Suprapubic skin (tissue), 4 donors: Measurements from ENCODE around the gene C12orf54. TPM values are rescaled to one million over a fixed set of nuclear protein-coding genes. Genes with fewer than 3 reads are reported as not detected.
"Not testable (repeated sequence)": the region's sequence is repeated elsewhere in the genome, so short reads cannot be mapped to it uniquely, and the experiment has no call there.

Experiments
- DNase-seq, 2 donors: peaks; one replicate each; pipeline ENCODE4 v3.0.0-alpha.2; 2019; ENCODE audit warnings: low spot score in 2 of 2
- H3K27ac ChIP-seq: fragments of 200-600 bp; sonication (generic); one replicate; pipeline ENCODE4 v1.5.1; 2019
- H3K27me3 ChIP-seq: fragments of 200-600 bp; sonication (generic); one replicate; pipeline ENCODE4 v1.5.1; 2019
- H3K36me3 ChIP-seq: fragments of 200-600 bp; sonication (generic); one replicate; pipeline ENCODE4 v1.5.1; 2019
- H3K4me1 ChIP-seq: fragments of 200-600 bp; sonication (generic); one replicate; pipeline ENCODE4 v1.5.1; 2019
- H3K4me3 ChIP-seq: fragments of 200-600 bp; sonication (generic); one replicate; pipeline ENCODE4 v1.5.1; 2019; ENCODE audit warnings: mild to moderate bottlenecking
- H3K9me3 ChIP-seq: fragments of 200-600 bp; sonication (generic); one replicate; pipeline ENCODE4 v1.5.1; 2019
- CTCF ChIP-seq, 2 donors: fragments of 200-600 bp in 1 of 2; fragments of 450-650 bp in 1 of 2; sonication (generic) in 1 of 2; IDR thresholded peaks; one replicate each; pipeline ENCODE4 v1.5.1; 2016 to 2019; ENCODE audit warnings: antibody characterized with exemption in 2 of 2, mild to moderate bottlenecking in 1 of 2, moderate library complexity in 1 of 2
- EP300 ChIP-seq: sonication (generic); formaldehyde crosslinking; IDR thresholded peaks from one replicate; pipeline ENCODE4 v1.6.1; 2017; ENCODE audit warnings: antibody characterized with exemption
- POLR2A ChIP-seq, 2 donors: fragments of 450-650 bp; IDR thresholded peaks; one replicate each; pipeline ENCODE4 v1.6.1; 2017; ENCODE audit warnings: antibody characterized with exemption in 2 of 2, mild to moderate bottlenecking in 2 of 2, moderate library complexity in 2 of 2
- POLR2AphosphoS5 ChIP-seq, 3 donors: sonication (generic); formaldehyde crosslinking; IDR thresholded peaks; one replicate each; pipeline ENCODE4 v1.6.1; 2017; ENCODE audit warnings: antibody characterized with exemption in 3 of 3
- WGBS: methylation state at CpG from one replicate; pipeline ENCODE4 v1.1.5; 2018; 5-methylcytosine and 5-hydroxymethylcytosine counted together
- total RNA-seq, 4 donors: library from RNA; depleted of rRNA; stranded (reverse); fragments of >200 nt; gene quantifications; one replicate each; pipeline ENCODE4 v1.1.0, GENCODE V29; 2016

The C12orf54 gene
- total RNA-seq, 4 donors from 2014 or later: not detected

- Histone ChIP-seq H3K9me3 (no peaks in the 10 kb centered on the region), H3K27ac (no peak overlapping the region), H3K4me1 (no peaks in the 10 kb centered on the region), H3K27me3 (no peaks in the 10 kb centered on the region), H3K4me3 (no peak overlapping the region), H3K36me3 (no peaks in the 10 kb centered on the region)
- DNase-seq: no peak
- WGBS: 81% methylated on average over 2 of the region's 2 CpGs
- TF ChIP-seq EP300 (no peak), POLR2AphosphoS5 (IDR thresholded peaks at IDR 0.05) (no peak), POLR2A (IDR thresholded peaks at IDR 0.05) (no peak), CTCF (IDR thresholded peaks at IDR 0.05) (no peak)
Observed at GRCh38 chr12:48486261-48486660, 4.0 kb downstream of the C12orf54 start.

- Histone ChIP-seq H3K27ac (no peak overlapping the region), H3K4me1 (no peaks in the 10 kb centered on the region)
- WGBS: 19% methylated on average over 5 of the region's 5 CpGs
Observed at GRCh38 chr12:48486679-48487078, 4.4 kb downstream of the C12orf54 start.

GRCh38 chr12:48489012-48489411 is 6.7 kb downstream of the C12orf54 start:
- Histone ChIP-seq H3K27me3 (no peaks in the 10 kb centered on the region), H3K9me3 (no peaks in the 10 kb centered on the region), H3K4me1 (no peaks in the 10 kb centered on the region), H3K27ac (no peak overlapping the region), H3K36me3 (no peaks in the 10 kb centered on the region), H3K4me3 (no peak overlapping the region)
- no peak for TF ChIP-seq POLR2AphosphoS5 (IDR thresholded peaks at IDR 0.05)
- 52% methylated on average over 2 of the region's 2 CpGs for WGBS
- no peak for DNase-seq

More at GRCh38 chr12:48486679-48487078, 4.4 kb downstream of the C12orf54 start:
- Histone ChIP-seq H3K9me3 (no peaks in the 10 kb centered on the region), H3K36me3 (no peaks in the 10 kb centered on the region), H3K27me3 (no peaks in the 10 kb centered on the region), H3K4me3 (no peak overlapping the region)
- no peak for TF ChIP-seq POLR2AphosphoS5 (IDR thresholded peaks at IDR 0.05)
- TF ChIP-seq CTCF (IDR thresholded peaks at IDR 0.05): no peak
- no peak for TF ChIP-seq POLR2A (IDR thresholded peaks at IDR 0.05)
- TF ChIP-seq EP300: no peak
- no peak for DNase-seq

- not testable (repeated sequence) for H3K36me3 ChIP-seq, H3K27ac ChIP-seq, H3K4me3 ChIP-seq, H3K4me1 ChIP-seq, DNase-seq, H3K9me3 ChIP-seq, H3K27me3 ChIP-seq
- WGBS: 47% methylated on average over 7 of the region's 7 CpGs
Observed at GRCh38 chr12:48489456-48489855, 7.2 kb downstream of the C12orf54 start.

GRCh38 chr12:48500281-48500680 is 18.0 kb downstream of the C12orf54 start:
- not testable (repeated sequence) for DNase-seq, H3K9me3 ChIP-seq, H3K27me3 ChIP-seq, H3K4me1 ChIP-seq, H3K36me3 ChIP-seq, H3K27ac ChIP-seq, H3K4me3 ChIP-seq
- 100% methylated on average over 12 of the region's 32 CpGs for whole genome bisulfite sequencing

GRCh38 chr12:48506836-48507235 is 24.5 kb downstream of the C12orf54 start:
- not testable (repeated sequence) for H3K27ac ChIP-seq, H3K4me3 ChIP-seq, H3K36me3 ChIP-seq, H3K4me1 ChIP-seq, DNase-seq, H3K9me3 ChIP-seq
- H3K27me3 ChIP-seq: peaks cover 11% of the 10 kb centered on the region
- 26% methylated on average over 2 of the region's 2 CpGs for WGBS

- Histone ChIP-seq H3K4me3 (no peak overlapping the region), H3K27me3 (peaks cover 6% of the 10 kb centered on the region), H3K9me3 (no peaks in the 10 kb centered on the region), H3K27ac (no peak overlapping the region), H3K36me3 (no peaks in the 10 kb centered on the region), H3K4me1 (no peaks in the 10 kb centered on the region)
- TF ChIP-seq EP300 (no peak), POLR2AphosphoS5 (IDR thresholded peaks at IDR 0.05) (no peak), POLR2A (IDR thresholded peaks at IDR 0.05) (no peak), CTCF (IDR thresholded peaks at IDR 0.05) (no peak)
- 89% methylated on average over 2 of the region's 2 CpGs for WGBS
- no peak for DNase-seq
Observed at GRCh38 chr12:48508987-48509386, 26.7 kb downstream of the C12orf54 start.
